ENCODE results near the gene PASK. TPM values are rescaled to one million over a fixed set of nuclear protein-coding genes. Genes with fewer than 3 reads are reported as not detected.
"Not testable (repeated sequence)": the region's sequence is repeated elsewhere in the genome, so short reads cannot be mapped to it uniquely, and the experiment has no call there.

PASK gene
- polyA plus RNA-seq, 6 donors from 2014 or later = 3.9 to 17.4 (median 9.1) TPM

DNA sequence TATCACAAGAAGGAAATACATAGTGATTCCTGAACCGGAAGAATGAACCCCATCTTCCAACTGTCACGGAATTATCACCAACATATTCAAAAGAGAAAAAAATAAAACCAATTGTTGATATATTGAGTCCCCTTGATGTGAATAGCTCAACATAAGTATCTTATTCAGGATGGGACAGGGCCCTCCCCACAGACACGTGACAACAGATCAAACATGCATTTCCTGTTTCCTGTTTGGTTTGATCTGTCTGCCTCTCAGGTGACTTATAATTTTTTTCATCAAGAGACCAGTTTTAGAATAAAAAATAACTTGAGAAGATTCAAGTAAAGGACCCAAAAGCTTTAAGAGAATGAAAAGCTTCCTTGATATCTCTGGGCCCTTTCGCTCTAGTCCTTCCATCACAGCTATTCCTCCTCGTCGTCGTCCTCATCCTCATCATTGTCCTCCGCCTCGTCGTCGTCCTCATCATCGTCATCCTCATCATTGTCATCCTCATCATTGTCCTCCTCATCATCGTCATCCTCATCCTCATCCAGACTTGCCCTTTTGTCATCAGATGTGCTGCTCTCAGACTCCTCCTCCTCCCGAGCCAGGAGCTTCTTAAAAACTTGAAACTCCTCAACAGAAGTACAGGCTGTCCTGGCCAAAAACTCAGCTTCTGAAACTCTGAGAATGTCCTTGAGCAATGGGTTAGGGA is 53.5 kb downstream of the PASK start:
- Mint-ChIP-seq H3K4me1 (peaks cover 45 to 61% (median 61%) of the 10 kb centered on the region in 3 donors), H3K36me3 (peaks cover 21 to 27% of the 10 kb centered on the region in 2 donors), H3K9me3 (no peaks in the 10 kb centered on the region), H3K27ac (peak overlapping the region; percentile 57 to 96 (median 92)), H3K27me3 (no peaks in the 10 kb centered on the region), H3K4me3 (peak overlapping the region in 6 of 8 donors; percentile 0 to 55 (median 28))
- ATAC-seq (ENCODE audit: low read depth in 2 of 2) (peak; percentile 77 to 82), DNase-seq (peak; percentile 35)

DNA sequence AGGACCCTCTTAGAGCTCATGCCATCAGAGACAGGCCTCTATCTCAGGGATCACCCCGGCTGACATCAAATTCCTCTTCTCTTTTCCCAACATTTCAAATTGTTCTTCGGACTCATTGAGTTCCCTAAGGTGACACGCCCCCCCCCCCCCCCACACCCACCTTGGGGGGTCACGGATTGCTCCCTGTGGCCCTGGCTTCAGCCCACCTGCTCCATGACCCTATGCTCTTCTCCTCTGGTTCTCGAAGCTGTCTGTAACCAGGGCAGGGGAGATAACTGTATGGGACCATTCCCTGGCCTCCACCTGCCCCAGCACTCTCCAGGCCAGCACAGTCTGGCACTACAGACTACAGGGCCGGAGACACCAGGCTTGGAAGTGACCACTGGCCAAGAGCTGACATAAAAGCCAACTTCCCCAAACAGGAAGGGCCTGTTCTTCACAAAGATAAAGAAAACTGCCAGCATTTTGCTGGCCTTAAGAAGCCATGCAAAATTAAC is 54.3 kb downstream of the PASK start:
- ATAC-seq (ENCODE audit: low read depth in 2 of 2) = no peak
- H3K27me3 Mint-ChIP-seq = no peaks in the 10 kb centered on the region
- H3K4me3 Mint-ChIP-seq = no peak overlapping the region
- no peak for DNase-seq
- no peaks in the 10 kb centered on the region for H3K9me3 Mint-ChIP-seq
- H3K4me1 Mint-ChIP-seq = peaks cover 41 to 53% (median 53%) of the 10 kb centered on the region in 3 donors
- peaks cover 21 to 27% of the 10 kb centered on the region in 2 donors for H3K36me3 Mint-ChIP-seq
- H3K27ac Mint-ChIP-seq = peak overlapping the region in 5 of 6 donors; percentile 76 to 95 (median 83)

GRCh38 chr2:241094172-241094571 is 55.1 kb downstream of the PASK start:
- H3K4me3 Mint-ChIP-seq = no peak overlapping the region
- H3K27me3 Mint-ChIP-seq = no peaks in the 10 kb centered on the region
- H3K9me3 Mint-ChIP-seq = no peaks in the 10 kb centered on the region
- DNase-seq (no peak), ATAC-seq (ENCODE audit: low read depth in 2 of 2) (no peak)
- peaks cover 33 to 45% (median 45%) of the 10 kb centered on the region in 3 donors for H3K4me1 Mint-ChIP-seq
- H3K36me3 Mint-ChIP-seq = peaks cover 21 to 27% of the 10 kb centered on the region in 2 donors
- peak overlapping the region in 1 of 6 donors; percentile 60 for H3K27ac Mint-ChIP-seq

DNA sequence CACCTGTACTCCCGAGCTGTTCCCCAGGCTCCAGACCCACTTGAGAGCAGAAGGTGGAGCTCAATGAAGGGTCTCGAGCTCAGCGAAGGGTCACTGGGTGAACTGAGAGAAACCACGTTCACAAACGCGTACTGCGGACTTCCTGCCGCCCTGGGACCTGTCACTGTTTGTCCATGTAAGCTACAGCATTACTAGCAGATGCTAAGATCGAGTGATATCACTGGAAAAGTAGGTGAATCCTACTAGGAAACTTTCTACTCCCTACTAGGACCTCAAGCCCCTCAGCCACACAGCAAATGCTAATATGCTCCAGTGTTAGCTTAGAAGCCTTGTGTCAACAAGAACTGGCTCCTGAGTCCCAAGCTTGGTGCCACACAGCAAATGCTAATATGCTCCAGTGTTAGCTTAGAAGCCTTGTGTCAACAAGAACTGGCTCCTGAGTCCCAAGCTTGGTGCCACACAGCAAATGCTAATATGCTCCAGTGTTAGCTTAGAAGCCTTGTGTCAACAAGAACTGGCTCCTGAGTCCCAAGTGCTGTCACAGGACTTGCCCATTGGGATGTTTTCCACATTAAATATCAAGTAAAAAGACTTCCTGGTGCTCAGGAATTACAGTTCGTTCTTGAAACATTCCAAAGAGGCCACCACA is 56.0 kb downstream of the PASK start:
- H3K36me3 Mint-ChIP-seq = peaks cover 20 to 21% of the 10 kb centered on the region in 2 donors
- H3K4me1 Mint-ChIP-seq = peaks cover 27 to 40% (median 36%) of the 10 kb centered on the region in 3 donors
- H3K4me3 Mint-ChIP-seq; DNase-seq; ATAC-seq (ENCODE audit: low read depth in 2 of 2); H3K9me3 Mint-ChIP-seq; H3K27me3 Mint-ChIP-seq: not testable (repeated sequence)
- H3K27ac Mint-ChIP-seq = peak overlapping the region in 2 of 6 donors; percentile 65 to 81

- DNase-seq (no peak), ATAC-seq (ENCODE audit: low read depth in 2 of 2) (no peak)
- Mint-ChIP-seq H3K36me3 (peaks cover 18 to 21% of the 10 kb centered on the region in 2 donors), H3K4me1 (peaks cover 27 to 44% (median 30%) of the 10 kb centered on the region in 3 donors), H3K9me3 (no peaks in the 10 kb centered on the region), H3K27ac (peak overlapping the region in 3 of 6 donors; percentile 65 to 90 (median 81)), H3K27me3 (no peaks in the 10 kb centered on the region), H3K4me3 (no peak overlapping the region)
These were observed 56.6 kb downstream of the PASK start for GRCh38 chr2:241092677-241093076.

GRCh38 chr2:241091734-241092445 is 57.4 kb downstream of the PASK start:
- Mint-ChIP-seq H3K9me3 (no peaks in the 10 kb centered on the region), H3K4me3 (no peak overlapping the region), H3K27ac (peak overlapping the region in 2 of 6 donors; percentile 40 to 54), H3K27me3 (no peaks in the 10 kb centered on the region), H3K36me3 (peaks cover 12 to 17% of the 10 kb centered on the region in 2 donors), H3K4me1 (peaks cover 19 to 36% (median 22%) of the 10 kb centered on the region in 3 donors)
- ATAC-seq (ENCODE audit: low read depth in 2 of 2) (no peak), DNase-seq (no peak)

DNA sequence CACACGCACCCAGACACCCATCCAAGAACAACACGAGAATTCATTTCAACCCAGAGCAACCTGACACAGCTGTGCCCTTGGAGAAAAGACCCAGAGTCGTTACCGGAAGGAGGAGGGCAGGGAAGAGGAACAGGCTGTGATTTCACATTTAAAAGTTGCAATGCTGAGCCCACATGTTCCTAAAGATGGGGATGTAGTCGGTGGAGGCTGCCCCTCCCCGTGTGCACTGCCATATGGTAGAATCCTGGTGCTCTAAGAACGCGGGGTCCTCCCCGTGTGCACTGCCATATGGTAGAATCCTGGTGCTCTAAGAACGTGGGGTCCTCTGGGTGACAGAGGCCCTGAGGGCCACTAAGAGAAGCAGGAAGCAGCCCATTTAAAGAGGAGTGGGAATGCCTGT is 58.1 kb downstream of the PASK start:
- H3K36me3 Mint-ChIP-seq = peaks cover 17 to 22% of the 10 kb centered on the region in 2 donors
- H3K4me1 Mint-ChIP-seq = peaks cover 18 to 35% (median 21%) of the 10 kb centered on the region in 3 donors
- H3K9me3 Mint-ChIP-seq = no peaks in the 10 kb centered on the region
- no peak overlapping the region for H3K4me3 Mint-ChIP-seq
- DNase-seq (no peak), ATAC-seq (ENCODE audit: low read depth in 2 of 2) (no peak)
- H3K27ac Mint-ChIP-seq = peak overlapping the region in 3 of 6 donors; percentile 40 to 92 (median 80)
- H3K27me3 Mint-ChIP-seq = no peaks in the 10 kb centered on the region

GRCh38 chr2:241088791-241089732 is 60.2 kb downstream of the PASK start:
- H3K36me3 Mint-ChIP-seq = peaks cover 26 to 28% of the 10 kb centered on the region in 2 donors
- no peak for DNase-seq
- H3K4me3 Mint-ChIP-seq = peak overlapping the region in 1 of 8 donors; percentile 40
- no peak for ATAC-seq (ENCODE audit: low read depth in 2 of 2)
- H3K9me3 Mint-ChIP-seq = peaks cover 0 to 9% (median 4%) of the 10 kb centered on the region in 7 donors
- peaks cover 0 to 19% (median 15%) of the 10 kb centered on the region in 3 donors for H3K4me1 Mint-ChIP-seq
- H3K27ac Mint-ChIP-seq = peak overlapping the region in 3 of 6 donors; percentile 81 to 85 (median 82)
- H3K27me3 Mint-ChIP-seq = no peaks in the 10 kb centered on the region

DNA sequence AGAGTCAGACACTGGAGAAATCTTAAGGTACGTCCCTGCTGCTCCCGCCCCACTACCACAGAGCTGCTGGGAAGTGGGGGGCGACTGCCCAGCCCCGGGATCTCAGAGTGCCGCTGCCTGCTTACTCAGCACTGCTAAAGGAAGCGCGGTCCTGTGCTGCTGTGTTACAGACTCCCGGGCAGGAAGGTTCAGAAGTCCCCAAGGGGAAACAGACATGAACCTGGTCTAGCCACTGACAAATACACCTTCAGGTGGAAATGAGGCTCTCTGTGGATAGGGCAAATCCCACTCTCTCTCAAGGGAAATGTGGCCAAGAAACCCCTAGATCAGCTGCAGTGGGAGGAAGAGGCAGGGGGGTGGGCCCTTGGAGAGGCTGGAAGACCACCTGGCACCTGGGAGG is 60.9 kb downstream of the PASK start:
- ATAC-seq (ENCODE audit: low read depth in 2 of 2) (no peak), DNase-seq (no peak)
- peaks cover 0 to 19% (median 15%) of the 10 kb centered on the region in 3 donors for H3K4me1 Mint-ChIP-seq
- peaks cover 0 to 9% (median 4%) of the 10 kb centered on the region in 7 donors for H3K9me3 Mint-ChIP-seq
- H3K27ac Mint-ChIP-seq = peak overlapping the region in 2 of 6 donors; percentile 81 to 82
- peaks cover 26 to 28% of the 10 kb centered on the region in 2 donors for H3K36me3 Mint-ChIP-seq
- H3K27me3 Mint-ChIP-seq = no peaks in the 10 kb centered on the region
- H3K4me3 Mint-ChIP-seq = no peak overlapping the region

GRCh38 chr2:241087420-241088268 is 61.6 kb downstream of the PASK start:
- Mint-ChIP-seq H3K36me3 (peaks cover 26 to 28% of the 10 kb centered on the region in 2 donors), H3K4me1 (peaks cover 0 to 26% (median 20%) of the 10 kb centered on the region in 3 donors), H3K27ac (peak overlapping the region in 2 of 6 donors; percentile 81 to 82), H3K27me3 (no peaks in the 10 kb centered on the region), H3K4me3 (no peak overlapping the region), H3K9me3 (peaks cover 0 to 9% (median 4%) of the 10 kb centered on the region in 7 donors)
- ATAC-seq (ENCODE audit: low read depth in 2 of 2) = no peak
- DNase-seq = no peak

DNA sequence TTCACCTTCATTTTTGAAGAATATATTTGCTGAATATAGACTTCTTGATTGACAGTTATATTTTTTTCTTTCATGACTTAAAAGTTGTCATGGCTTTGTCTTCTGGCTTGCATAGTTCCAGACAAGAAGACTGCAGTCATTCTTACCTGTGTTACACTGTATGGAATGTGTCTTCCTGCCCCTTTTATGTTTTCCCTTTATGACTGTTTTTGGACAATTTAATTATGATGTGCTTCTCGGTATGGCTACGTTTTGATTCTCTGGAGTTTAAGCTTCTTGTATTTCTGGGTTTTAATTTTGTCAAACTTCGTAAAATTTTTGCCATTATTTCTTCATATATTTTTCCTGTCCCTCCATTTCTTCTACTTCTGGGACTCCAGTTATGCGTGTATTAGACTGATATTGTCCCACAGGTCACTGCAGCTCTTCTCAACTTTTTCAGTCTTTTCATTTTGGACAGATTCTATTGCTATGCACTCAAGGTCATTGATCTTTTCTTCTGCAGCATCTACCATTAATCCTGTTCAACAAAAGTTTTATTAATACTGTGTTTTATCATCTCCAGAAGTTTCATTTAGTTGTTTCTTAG is 64.3 kb downstream of the PASK start:
- no peaks in the 10 kb centered on the region for H3K27me3 Mint-ChIP-seq
- H3K36me3 Mint-ChIP-seq = peaks cover 23 to 26% of the 10 kb centered on the region in 2 donors
- peaks cover 0 to 9% (median 4%) of the 10 kb centered on the region in 7 donors for H3K9me3 Mint-ChIP-seq
- ATAC-seq (ENCODE audit: low read depth in 2 of 2) (no peak), DNase-seq (no peak)
- H3K27ac Mint-ChIP-seq = no peak overlapping the region
- H3K4me3 Mint-ChIP-seq = no peak overlapping the region
- H3K4me1 Mint-ChIP-seq = peaks cover 0 to 22% (median 19%) of the 10 kb centered on the region in 3 donors

Measured in naive B cell (primary cell).